ENCODE measurements around the gene AMT.

Gene AMT

DNA sequence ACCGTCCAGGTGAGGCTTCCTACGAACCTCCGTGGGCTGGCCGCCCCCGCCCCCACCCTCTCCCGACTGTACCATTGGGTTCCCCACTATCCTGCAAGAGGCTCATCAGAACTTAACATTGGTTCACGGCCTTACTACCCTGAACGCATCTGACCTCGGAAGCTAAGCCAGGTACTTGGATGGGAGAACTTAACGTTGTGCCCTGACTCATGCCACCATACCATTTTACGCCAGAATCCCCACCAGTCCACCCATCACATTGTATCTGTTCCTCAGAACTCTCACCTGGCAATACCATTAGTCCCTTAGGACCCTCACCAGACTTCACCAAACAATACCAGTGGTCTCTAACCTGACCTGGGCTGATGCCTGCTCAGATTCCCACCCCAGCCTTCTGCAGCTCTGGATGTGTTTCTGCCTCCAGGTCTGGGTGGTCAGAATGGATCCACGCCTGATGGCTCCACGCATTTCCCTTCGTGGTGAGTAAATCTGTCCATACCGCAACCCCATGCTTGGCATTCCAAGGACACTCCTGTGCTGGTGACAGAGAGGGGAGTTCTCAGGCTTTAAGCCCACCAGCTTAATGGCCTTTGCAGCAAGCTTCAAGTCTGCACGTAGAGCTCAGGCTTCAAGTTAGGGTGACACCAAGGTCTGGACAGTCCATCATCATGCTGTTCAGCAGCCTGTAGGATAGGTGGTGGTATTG lies 9.5 kb downstream of the AMT start:
- Histone ChIP-seq H3K9me3 (ENCODE audit: insufficient read depth, low read length, severe bottlenecking) (no peaks in the 10 kb centered on the region), H3K36me3 (ENCODE audit: insufficient read depth, low read length) (peaks cover 22% of the 10 kb centered on the region), H3K9ac (ENCODE audit: low read depth, low read length) (peak overlapping the region; percentile 90), H3K27ac (ENCODE audit: low read length) (peak overlapping the region; percentile 97), H3K4me3 (ENCODE audit: low read depth in 1 of 2, low read length in 2 of 2) (peak overlapping the region; percentile 65 to 91; a peak in 3 of 4 replicates), H3K4me2 (ENCODE audit: insufficient read depth, low read length) (peak overlapping the region; percentile 85), H4K20me1 (ENCODE audit: insufficient read depth, low read length) (peaks cover 40% of the 10 kb centered on the region), H3K79me2 (ENCODE audit: insufficient read depth, low read length) (peaks cover 69% of the 10 kb centered on the region), H3K27me3 (ENCODE audit: insufficient read depth, low read length, poor library complexity) (no peaks in the 10 kb centered on the region), H2AFZ (ENCODE audit: low read depth, low read length) (peak overlapping the region; percentile 90), H3K4me1 (ENCODE audit: insufficient read depth, low read length) (peaks cover 82% of the 10 kb centered on the region)
- no peak for TF ChIP-seq CTCF (IDR thresholded peaks at IDR 0.05; ENCODE audit: borderline replicate concordance, extremely low read depth, low read length, poor library complexity, severe bottlenecking)
- TF ChIP-seq EZH2 (IDR thresholded peaks at IDR 0.05; ENCODE audit: borderline replicate concordance, low read depth, low read length, severe bottlenecking): no peak
- DNase-seq (no peak), ATAC-seq (ENCODE audit: insufficient read depth, low read depth) (no peak)

DNA sequence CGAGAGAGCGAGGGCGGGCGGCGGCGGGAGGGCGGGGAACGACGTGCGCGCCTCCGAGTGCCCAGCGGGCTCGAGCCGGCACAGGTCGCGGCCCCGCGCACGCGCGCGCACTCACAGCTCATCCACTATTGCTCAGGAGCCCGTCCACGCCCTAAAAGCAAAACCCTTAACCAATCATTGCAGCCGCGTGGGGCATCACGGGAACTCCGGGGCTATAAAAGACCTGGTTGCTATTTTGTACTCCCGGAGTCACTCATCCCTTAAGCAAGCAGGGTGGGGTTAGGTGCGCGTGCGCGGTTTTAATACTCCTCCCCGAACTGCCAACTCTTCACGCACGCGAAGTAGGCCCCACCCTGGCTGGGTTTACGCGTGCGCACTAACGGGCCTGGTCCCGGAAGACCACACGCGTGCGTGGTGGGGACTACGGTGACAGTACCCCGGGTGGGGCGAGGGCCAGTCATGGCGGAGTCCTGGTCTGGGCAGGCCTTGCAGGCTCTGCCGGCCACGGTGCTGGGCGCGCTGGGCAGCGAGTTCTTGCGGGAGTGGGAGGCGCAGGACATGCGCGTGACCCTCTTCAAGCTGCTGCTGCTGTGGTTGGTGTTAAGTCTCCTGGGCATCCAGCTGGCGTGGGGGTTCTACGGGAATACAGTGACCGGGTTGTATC lies 10.2 kb downstream of the AMT start, which contains the start of the genes RHOA and TCTA:
TSS of gene RHOA (minus strand) at position 9 of the 664 bp plus-strand sequence. CDS start 36,387 bp downstream, outside the sequence.
TSS of gene TCTA (plus strand) at position 456 of the 664 bp plus-strand sequence. CDS start at position 460, 4 bp downstream.
- H4K20me1 ChIP-seq (ENCODE audit: insufficient read depth, low read length): peaks cover 47% of the 10 kb centered on the region
- H3K27me3 ChIP-seq (ENCODE audit: insufficient read depth, low read length, poor library complexity): no peaks in the 10 kb centered on the region
- peak; percentile 99 for DNase-seq
- peak within 1 kb of the TSS; percentile 97 for H3K27ac ChIP-seq (ENCODE audit: low read length)
- H3K4me2 ChIP-seq (ENCODE audit: insufficient read depth, low read length): peak within 1 kb of the TSS; percentile 85
- H3K79me2 ChIP-seq (ENCODE audit: insufficient read depth, low read length): peaks cover 72% of the 10 kb centered on the region
- peaks cover 78% of the 10 kb centered on the region for H3K4me1 ChIP-seq (ENCODE audit: insufficient read depth, low read length)
- H3K4me3 ChIP-seq (ENCODE audit: low read depth in 1 of 2, low read length in 2 of 2): peak within 1 kb of the TSS; percentile 91 to 92
- no peak for TF ChIP-seq CTCF (IDR thresholded peaks at IDR 0.05; ENCODE audit: borderline replicate concordance, extremely low read depth, low read length, poor library complexity, severe bottlenecking)
- no peak for TF ChIP-seq EZH2 (IDR thresholded peaks at IDR 0.05; ENCODE audit: borderline replicate concordance, low read depth, low read length, severe bottlenecking)
- H3K9ac ChIP-seq (ENCODE audit: low read depth, low read length): peak within 1 kb of the TSS; percentile 90
- peak within 1 kb of the TSS; percentile 90 for H2AFZ ChIP-seq (ENCODE audit: low read depth, low read length)
- H3K9me3 ChIP-seq (ENCODE audit: insufficient read depth, low read length, severe bottlenecking): no peaks in the 10 kb centered on the region
- peak; percentile 79 for ATAC-seq (ENCODE audit: insufficient read depth, low read depth)
- peaks cover 18% of the 10 kb centered on the region for H3K36me3 ChIP-seq (ENCODE audit: insufficient read depth, low read length)

GRCh38 chr3:49411535-49411967 lies 10.7 kb downstream of the AMT start:
- peak overlapping the region; percentile 61 to 92 for H3K4me3 ChIP-seq (ENCODE audit: low read depth in 1 of 2, low read length in 2 of 2)
- H3K4me1 ChIP-seq (ENCODE audit: insufficient read depth, low read length): peaks cover 76% of the 10 kb centered on the region
- peak overlapping the region; percentile 74 for H3K4me2 ChIP-seq (ENCODE audit: insufficient read depth, low read length)
- peak overlapping the region; percentile 74 for H2AFZ ChIP-seq (ENCODE audit: low read depth, low read length)
- DNase-seq (peak; percentile 54), ATAC-seq (ENCODE audit: insufficient read depth, low read depth) (peak; percentile 6; the same call in 2 of the 3 replicates)
- peaks cover 78% of the 10 kb centered on the region for H3K79me2 ChIP-seq (ENCODE audit: insufficient read depth, low read length)
- peaks cover 21% of the 10 kb centered on the region for H3K36me3 ChIP-seq (ENCODE audit: insufficient read depth, low read length)
- peaks cover 52% of the 10 kb centered on the region for H4K20me1 ChIP-seq (ENCODE audit: insufficient read depth, low read length)
- H3K27me3 ChIP-seq (ENCODE audit: insufficient read depth, low read length, poor library complexity): no peaks in the 10 kb centered on the region
- peak overlapping the region; percentile 97 for H3K27ac ChIP-seq (ENCODE audit: low read length)
- no peaks in the 10 kb centered on the region for H3K9me3 ChIP-seq (ENCODE audit: insufficient read depth, low read length, severe bottlenecking)
- TF ChIP-seq CTCF (IDR thresholded peaks at IDR 0.05; ENCODE audit: borderline replicate concordance, extremely low read depth, low read length, poor library complexity, severe bottlenecking): no peak
- no peak for TF ChIP-seq EZH2 (IDR thresholded peaks at IDR 0.05; ENCODE audit: borderline replicate concordance, low read depth, low read length, severe bottlenecking)
- H3K9ac ChIP-seq (ENCODE audit: low read depth, low read length): peak overlapping the region; percentile 90
